Cortex of kidney (tissue), 1 donor: ENCODE measurements around the gene VRTN.

Experiments used
- DNase-seq: peaks from one replicate; lab custom pipeline; 2025; lab: John Stamatoyannopoulos, UW

VRTN gene

DNA sequence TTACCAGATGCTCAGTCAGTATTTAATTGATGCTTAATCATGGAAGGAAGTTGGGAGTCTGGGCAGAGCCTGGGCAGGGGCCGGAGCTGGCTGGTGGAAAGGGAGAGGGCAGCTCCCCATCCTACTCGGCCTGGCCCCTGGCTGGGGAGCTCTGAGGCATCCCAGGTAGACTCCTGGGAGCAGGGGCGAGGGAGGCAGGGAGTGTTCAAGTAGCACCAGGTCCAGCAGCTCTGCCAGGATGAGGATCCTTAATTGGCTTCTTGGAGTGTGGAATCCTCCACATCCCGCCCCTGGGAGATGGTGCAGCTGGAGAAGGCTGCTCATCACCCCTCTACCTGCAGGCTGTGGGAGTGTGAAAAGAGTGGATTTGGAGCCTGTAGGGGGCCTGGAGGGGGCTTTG, 46.8 kb downstream of the VRTN start:
- no peak for DNase-seq

DNA sequence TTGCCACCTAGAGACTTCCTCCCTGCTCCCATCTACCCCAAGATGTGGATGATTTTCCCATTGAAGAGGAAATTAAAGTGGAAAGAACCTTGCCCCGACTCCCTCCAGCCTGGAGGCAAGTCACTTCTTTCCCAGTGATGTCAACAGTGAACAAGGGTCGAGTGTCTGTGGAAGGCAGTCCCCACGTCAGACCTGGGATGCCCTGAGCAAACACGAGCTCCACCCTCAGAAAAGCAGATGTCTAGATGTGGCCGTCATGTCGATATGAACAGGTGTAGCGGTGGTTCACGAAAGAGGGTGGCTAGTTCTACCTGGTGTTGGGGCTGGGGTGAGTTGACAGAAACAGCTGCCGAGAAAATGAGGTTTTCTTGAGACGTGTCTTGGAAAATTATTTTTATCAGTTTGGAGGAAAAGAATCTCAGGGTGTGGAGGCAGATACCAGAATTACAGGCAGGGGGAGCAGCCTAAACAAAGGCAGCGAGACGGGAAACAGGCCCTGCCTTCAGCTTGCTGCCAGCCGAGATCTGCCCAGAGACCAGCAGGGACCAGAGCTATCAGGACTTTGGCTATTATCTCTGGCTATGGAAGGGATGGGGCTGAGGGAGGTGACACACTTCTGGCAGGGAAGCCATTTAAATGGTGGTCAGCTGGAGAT, 51.9 kb downstream of the VRTN start:
- no peak for DNase-seq

DNA sequence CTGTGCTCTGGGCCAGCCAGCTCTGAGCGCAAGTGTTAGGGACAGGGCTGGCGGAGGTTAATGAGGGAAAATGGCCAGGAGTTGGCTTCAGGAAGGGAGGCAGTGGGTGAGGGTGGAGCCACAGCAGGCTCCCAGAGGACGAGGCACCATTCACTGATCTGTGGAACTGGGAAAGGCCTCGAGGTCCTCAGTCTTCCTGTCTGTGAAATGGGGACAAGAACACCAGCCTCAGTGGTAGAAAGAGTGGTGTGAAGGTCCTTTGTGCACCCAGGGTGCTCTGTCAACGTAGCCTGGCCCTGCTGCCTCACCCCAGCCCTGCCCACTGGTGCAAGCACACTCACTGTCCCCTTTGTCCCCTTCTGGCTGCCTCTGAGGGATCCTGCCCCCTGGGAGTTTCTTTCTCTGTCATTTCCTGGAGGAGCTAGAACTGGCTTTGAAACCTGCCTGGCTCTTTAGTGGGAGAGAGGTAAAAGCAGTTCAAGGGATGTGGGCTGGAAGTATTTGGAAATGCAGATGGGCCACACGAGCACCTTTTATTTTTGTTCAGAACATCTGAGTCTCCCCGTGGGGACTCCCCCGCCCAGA, 52.7 kb downstream of the VRTN start:
- no peak for DNase-seq

DNA sequence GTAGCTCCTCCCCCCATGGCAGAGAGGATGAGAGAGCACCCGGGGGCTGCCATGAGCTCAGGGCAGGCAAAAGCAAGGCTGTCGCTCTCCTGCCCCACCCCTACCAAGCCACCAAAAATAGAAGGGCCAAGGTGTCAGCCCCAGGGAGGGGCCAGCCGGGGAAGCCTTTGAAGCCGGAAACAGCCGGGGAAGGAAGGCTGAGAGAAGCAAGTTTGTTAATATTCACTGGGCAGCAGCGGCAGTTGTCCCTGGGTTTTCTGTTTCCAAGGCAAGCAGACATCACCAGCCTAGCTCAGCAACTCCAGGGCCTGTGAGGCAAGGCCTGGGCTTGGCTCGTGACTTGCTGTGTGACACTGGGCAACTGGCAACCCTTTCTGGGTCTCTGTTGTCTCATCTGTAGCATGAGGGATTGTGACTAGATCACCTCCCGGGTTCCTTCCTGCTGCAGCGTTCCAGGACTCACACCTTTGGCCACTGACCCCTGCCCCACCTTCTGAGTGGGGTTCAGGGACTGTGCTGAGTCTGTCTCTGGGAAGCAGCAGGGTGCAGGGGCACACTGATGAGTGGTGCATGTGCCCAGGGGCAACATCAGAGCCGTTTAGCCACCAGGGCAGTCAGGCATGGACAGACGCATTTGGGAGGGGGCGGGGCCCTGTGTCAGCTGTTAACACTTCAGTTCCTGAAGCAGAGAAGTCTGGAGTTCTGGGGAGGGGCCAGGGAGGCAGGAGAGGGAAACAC, 53.4 kb downstream of the VRTN start:
- no peak for DNase-seq

DNA sequence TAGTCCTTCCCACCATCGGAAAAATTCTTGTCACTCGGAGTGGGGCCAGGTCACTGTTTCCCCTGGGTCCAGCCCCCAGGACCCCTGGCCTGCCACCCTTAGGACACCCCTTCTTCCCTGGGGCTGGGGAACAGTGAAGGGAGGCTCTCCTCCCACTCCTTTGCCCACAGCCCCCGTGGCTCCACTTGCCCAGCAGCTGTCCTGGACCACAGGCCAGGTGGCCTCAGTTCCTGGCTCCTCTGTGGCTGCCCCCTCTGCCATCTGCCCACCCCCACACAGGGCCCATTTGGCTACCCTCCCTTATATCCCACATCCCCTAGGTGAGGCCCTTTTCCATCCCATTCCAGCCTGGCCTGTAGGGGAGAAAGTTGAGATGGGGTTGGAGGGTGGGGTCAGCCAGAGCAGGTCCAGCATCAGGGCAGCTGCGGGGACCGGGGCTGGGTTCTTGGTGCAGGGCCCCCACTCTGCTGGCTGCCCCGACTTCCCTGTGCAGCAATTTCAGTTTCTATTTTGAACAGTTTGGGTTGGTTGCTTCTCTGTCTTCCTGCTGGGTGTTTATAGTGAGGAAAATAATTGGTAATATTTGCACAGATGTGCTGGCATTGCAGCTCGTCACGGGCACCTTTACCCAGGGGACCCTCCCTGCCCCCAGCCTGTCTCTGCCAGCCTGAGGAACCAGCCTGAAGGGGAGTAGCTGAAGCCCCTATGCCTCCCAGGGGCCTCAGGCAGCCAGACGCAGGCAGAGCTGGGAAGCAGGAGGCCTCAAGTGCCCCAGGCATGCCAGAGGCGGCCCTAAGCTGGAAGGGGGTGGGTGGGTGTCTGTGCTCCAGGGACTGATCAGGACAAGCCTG, 54.4 kb downstream of the VRTN start:
- no peak for DNase-seq

DNA sequence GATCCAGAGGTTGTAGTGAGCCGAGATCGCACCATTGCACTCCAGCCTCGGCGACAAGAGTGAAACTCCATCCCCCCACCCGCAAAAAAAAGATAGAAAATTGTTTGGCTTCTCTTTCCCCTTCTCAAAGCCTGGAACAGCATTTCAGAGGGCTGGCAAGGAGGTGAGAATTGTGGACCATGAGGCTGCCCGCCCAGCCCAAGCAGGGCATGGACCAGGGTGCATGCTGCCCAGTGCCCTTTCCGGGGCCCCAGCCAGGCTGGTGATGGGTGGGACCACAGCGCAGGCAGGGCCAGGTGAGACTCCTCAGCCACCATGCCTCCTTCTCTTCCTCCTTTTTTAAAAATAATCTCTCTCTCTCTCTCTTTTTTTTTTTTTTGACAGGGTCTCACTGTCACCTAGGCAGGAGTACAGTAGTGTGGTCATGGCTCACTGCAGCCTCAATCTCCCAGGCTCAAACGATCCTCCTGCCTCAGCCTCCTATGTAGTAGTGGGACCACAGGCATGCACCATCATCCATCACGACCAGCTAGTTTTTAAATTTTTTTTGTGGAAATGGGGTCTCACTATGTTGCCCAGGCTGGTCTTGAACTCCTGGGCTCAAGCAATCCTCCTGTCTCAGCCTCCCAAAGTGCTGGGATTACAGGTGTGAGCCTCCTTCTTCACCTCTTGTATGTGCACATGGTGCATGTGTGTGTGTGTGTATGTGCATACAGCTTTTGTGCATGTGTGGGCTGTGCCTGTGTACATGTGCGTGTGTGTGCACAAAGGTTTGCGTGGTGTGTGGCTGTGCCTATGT, 55.5 kb downstream of the VRTN start:
- DNase-seq: no peak

DNA sequence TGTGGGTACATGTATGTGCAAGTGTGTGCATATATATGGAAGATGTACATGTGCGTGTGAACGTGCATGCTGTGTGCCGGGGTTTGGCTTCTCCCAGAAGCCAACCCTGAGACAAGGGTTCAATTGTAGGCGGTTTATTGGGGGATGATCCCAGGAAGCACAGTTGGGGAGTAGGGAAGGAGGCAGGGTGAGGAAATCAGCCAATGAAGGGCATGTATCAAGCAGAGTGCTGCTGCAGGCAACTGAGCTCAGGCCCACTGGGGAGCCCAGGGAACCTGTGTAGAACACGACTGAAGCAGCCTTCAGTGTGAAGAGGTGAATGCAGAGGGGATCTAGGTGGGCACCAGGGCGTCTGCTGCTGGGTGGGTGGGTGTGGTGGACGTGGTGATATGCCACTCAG, 56.2 kb downstream of the VRTN start:
- DNase-seq: no peak

DNA sequence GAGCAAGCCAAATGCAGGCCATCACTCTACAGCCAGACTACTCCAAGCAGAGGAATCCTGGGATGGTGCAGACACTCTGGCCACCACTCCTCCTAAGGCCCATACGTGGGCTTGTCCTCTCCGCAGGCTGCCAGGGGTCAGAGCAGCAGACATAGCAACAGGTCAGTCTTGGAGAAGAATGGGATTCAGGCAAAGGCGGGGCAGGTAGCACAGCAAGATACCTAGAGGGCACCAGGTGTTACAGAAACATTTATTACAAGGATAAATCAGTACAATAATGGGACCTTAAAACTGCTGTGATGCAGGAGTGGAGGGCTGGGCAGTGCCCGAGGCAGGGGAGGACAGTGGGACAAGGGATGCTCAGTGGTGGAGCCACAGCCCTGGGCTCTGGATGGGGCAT, 57.4 kb downstream of the VRTN start:
- DNase-seq: no peak

DNA sequence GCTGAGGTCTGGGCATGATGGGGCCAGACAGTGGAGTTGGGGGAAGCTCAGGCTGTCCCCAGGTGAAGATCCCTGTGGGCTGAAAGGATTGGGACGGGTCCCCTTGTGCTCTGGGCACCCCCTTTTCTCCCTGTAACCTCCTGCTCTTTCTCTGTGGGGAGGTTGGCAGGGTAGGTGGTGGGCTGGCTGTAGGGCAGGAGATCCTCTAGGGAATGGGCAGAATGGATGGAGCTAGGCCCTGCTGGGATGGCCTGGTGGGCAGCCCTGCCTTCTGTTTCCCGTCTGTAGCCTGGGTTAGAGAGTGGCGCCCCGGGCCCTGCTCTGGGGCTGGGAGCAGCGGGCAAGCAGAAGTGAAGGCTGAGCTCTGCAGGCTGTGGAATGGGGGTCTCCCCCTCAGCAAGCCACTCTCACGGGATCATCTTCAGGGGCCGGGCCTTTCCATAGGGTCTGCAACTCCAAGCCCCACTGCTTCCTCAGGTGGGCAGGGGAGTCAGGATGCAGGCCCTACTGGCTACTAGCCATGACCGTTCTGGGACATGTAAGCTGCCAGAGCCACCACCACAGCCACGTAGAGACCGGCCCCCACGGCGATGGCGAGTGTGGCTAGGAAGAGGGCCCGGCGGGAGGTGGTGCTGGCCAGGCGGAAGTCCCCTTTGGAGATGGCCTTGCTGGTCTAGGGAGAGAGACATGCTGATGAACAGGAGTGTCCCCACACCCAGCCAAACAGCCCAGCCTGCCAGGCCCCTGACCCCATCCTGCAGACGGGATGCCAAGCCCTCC, 58.9 kb downstream of the VRTN start:
- no peak for DNase-seq

DNA sequence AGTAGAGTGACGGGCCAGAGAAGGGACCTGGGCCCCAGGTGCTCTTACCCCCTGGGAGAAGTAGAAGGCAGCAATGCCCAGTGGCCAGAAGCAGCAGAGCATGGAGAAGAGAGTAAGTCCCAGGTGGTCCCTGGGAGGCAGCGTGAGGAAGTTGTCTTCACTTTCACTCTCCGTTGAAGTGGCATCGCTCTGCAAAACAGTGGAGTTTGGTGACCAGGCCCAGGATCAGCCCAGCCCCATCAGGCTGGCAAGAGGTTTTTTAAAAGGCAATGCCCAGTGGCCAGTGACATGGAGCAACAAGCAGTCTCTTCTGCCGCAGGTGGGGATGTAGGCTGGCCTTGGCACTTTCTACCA, 59.5 kb downstream of the VRTN start:
- DNase-seq: no peak

DNA sequence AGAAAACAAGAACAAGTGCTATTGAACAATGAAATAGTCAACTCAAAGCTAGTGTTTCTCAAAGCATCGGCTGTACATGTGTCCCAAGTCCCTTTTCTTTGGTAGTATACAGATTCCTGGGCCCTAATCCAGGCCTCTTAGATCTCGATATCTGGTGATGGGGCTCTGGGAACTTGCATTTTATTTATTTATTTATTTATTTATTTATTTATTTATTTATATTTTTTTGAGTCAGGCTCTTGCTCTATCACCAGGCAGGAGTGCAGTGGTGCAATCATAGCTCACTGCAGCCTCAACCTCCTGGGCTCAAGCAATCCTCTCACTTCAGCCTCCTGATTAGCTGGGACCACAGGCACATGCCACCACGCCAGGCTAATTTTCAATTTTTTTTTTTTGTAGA, 60.6 kb downstream of the VRTN start:
- no peak for DNase-seq

DNA sequence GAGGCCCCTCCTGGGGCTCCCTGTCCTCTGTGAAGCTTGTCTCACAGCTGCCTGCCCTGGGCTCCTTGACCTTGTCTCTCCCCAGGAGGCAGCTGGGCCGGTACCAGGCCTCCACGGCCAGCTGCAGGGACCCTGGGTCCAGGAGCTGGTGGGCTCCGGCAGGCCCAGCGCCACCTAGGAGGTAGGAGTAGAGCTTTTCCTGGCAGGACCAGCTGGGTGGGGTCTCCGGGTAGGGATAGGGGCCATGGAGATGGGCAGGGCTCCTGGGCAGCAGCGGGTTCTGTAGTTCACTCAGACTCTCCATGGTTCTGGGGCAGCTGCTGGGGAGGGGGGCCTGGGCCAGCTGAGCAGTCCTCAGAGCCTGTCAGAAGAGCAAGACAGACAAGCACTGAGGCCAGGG, 61.2 kb downstream of the VRTN start:
- no peak for DNase-seq
